ENCODE measurements around the gene DUSP28.

DUSP28 gene

DNA sequence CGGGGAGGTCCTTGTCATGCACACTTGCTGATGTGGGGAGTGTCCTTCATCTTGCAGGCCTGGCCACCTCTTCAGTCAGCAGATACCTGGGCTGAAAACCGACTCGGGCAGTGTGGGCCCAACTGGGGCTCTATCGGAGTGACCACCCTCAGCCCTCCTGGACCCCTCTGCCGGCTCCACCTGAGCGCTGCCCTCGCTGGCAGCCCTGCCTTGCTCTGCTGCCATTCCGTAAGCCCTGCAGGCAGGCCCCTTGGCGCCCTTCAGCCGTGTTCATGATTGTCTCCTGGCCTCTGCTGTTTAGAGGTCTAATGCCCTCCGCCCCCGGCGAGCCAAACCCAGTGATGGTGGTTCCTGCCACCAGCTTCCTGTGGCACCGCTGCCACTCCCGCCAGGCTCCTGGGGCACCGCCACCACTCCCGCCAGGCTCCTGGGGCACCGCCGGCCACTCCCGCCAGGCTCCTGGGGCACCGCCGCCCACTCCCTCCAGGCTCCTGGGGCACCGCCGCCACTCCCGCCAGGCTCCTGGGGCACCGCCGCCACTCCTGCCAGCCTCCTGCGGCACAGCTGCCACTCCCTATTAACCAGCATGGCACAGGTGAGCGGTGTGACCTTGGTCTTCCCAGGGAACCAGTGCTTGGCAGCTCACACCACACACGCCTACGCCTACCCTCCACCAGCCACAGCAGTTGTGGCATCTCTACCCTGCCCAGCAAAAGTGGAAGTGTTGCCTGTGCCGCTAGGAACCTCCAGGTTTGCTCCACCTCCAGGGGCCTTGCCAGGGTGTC is 42.3 kb downstream of the DUSP28 start:
- no peak for DNase-seq

DNA sequence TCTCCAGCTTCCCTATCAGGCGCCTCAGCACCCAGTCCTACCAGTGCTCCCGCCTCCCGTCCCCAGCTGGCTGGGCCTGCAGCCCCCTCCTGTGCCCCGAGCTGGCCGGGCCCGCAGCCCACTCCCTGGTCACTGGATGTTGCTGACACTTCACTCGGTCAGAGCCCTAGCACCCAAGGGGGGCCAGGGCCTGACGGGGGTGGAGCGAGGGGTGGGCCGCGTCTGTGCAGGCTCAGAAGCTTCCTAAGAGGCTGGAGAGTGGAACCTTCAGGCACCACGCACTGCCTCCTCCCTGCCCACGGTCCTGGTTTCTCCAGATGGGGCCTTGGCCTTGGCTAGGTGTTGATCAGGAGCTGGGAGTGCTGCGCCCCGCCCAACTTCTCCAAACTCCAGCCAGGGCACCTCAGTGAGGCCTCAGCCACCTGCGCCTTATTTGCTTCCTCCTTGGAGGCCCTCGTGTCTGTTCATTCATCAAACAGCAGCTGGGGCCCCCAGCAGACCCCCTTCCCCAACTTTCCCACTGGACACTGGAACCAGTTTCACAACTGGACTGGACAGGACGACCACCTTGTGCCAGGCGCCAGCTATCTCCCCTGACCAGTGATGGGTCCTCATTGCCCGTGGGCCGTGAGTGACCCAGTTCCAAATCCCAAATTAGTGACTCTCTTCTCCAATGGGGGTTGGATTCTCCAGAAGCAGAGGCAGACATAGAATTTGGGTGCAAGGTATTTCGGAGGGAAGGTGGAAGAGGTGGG is 43.1 kb downstream of the DUSP28 start:
- DNase-seq: no peak

- no peak for DNase-seq
Observed at GRCh38 chr2:240603846-240604245, 43.7 kb downstream of the DUSP28 start.

DNA sequence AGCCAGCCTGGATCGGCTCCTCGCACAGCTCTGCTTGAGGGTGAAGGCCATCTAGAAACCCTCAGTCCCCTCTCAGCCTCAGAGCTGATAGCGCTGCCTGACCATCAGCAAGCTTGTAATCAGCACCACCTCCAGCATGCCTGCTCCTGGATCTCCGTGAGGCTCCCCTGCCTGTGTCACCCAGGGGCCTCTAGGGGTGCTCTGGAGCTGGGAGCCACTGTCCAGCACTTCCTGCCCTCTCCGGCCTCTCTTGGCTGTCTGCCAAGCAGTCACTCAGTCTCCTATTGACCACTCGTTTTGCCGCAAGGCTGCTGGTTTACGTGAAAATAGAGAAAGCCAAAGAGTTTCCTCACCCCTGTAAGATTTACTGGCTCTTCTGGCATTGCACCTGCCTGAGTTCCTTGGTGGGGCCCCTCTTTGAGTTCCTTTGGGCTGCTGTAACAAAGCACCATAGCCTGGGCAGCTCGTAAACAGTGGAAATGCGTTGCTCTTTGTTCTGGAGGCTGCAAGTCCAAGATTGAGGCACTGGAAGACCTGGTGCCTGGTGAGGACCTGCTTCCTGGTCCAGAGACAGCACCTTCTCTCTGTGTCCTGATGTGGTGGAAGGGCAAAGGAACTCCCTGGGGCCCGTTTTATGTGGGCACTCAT is 44.3 kb downstream of the DUSP28 start:
- DNase-seq: peak; percentile 18

GRCh38 chr2:240604939-240605716 is 45.0 kb downstream of the DUSP28 start:
- no peak for DNase-seq

- no peak for DNase-seq
Observed at GRCh38 chr2:240605867-240606743, 45.9 kb downstream of the DUSP28 start.

DNA sequence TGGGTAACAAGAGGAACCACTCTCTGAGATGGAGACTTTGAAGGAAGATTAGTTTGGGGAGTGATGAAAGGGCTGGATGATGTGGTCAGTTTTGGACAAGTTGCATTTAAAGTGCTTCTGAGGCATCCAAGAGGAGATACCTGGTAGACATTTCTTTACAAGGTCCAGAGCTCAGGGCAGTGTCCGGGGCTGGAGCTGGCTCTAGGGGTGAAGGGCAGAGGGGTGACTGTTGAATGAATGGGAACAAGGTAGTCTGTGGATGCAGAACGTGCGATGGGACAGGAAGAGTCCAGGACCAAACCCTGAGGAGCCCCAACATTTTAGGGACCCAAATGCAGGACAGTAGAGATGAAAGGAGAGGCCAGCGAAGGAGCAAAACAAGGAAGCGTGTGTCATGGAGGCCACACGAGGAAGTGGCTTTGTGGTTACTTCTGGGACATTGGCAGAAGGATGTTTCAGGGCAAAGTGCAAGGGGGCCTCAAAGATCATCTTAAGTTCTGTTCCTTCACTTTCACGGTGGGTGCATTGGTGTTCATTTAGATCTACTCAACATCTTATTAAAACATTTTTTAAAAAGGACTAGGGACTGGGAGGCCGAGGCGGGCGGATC is 51.5 kb downstream of the DUSP28 start:
- no peak for DNase-seq
